Right atrium auricular region (tissue), 2 donors: Measurements from ENCODE around the gene ALDH1L1. TPM values are rescaled to one million over a fixed set of nuclear protein-coding genes. Genes with fewer than 3 reads are reported as not detected.

Experiments
- DNase-seq: peaks from one replicate; pipeline ENCODE4 v3.0.0-alpha.2; 2019; ENCODE audit warnings: low spot score
- H3K27ac ChIP-seq, 2 donors: fragments of 200-600 bp; sonication (generic); 1 replicate in 1 of 2; 2 replicates in 1 of 2; pipeline ENCODE4 v1.5.1; 2016 to 2019
- H3K27me3 ChIP-seq, 2 donors: fragments of 200-600 bp; sonication (generic); one replicate each; pipeline versions ENCODE4 v1.5.1 to v1.6.0; 2017 to 2019
- H3K36me3 ChIP-seq: fragments of 200-600 bp; sonication (generic); one replicate; pipeline ENCODE4 v1.5.1; 2016
- H3K4me1 ChIP-seq, 2 donors: fragments of 200-600 bp; sonication (generic); one replicate each; pipeline versions ENCODE4 v1.5.1 to v1.6.0; 2017 to 2019
- H3K4me3 ChIP-seq, 2 donors: fragments of 200-600 bp; sonication (generic); 1 replicate in 1 of 2; 2 replicates in 1 of 2; pipeline ENCODE4 v1.5.1; 2017 to 2019; ENCODE audit warnings: mild to moderate bottlenecking in 1 of 2, moderate library complexity in 1 of 2
- H3K9me3 ChIP-seq, 2 donors: fragments of 200-600 bp; sonication (generic); one replicate each; pipeline ENCODE4 v1.5.1; 2019
- CTCF ChIP-seq, 2 donors: fragments of 200-600 bp; sonication (generic); IDR thresholded peaks; one replicate each; pipeline ENCODE4 v1.5.1; 2019; ENCODE audit warnings: antibody characterized with exemption in 2 of 2
- total RNA-seq, 2 donors: library from RNA; depleted of rRNA; stranded (reverse); fragments of >200 nt; gene quantifications; one replicate each; pipeline ENCODE4 v1.1.0, GENCODE V29; 2016

Gene ALDH1L1
- total RNA-seq, 2 donors from 2014 or later: 13.7 to 24.0 TPM

- no peak for TF ChIP-seq CTCF (IDR thresholded peaks at IDR 0.05)
- no peaks in the 10 kb centered on the region for H3K36me3 ChIP-seq
- no peak overlapping the region for H3K4me3 ChIP-seq
- H3K27me3 ChIP-seq: no peaks in the 10 kb centered on the region
- no peak overlapping the region for H3K27ac ChIP-seq
- no peak for DNase-seq
- H3K9me3 ChIP-seq: no peaks in the 10 kb centered on the region
- H3K4me1 ChIP-seq: no peaks in the 10 kb centered on the region
Observed at GRCh38 chr3:126147932-126148683, 32.3 kb downstream of the ALDH1L1 start.

GRCh38 chr3:126147147-126147931 lies 33.0 kb downstream of the ALDH1L1 start:
- Histone ChIP-seq H3K9me3 (no peaks in the 10 kb centered on the region), H3K4me1 (no peaks in the 10 kb centered on the region), H3K27ac (no peak overlapping the region), H3K36me3 (no peaks in the 10 kb centered on the region), H3K4me3 (no peak overlapping the region), H3K27me3 (no peaks in the 10 kb centered on the region)
- no peak for DNase-seq
- no peak for TF ChIP-seq CTCF (IDR thresholded peaks at IDR 0.05)

- TF ChIP-seq CTCF (IDR thresholded peaks at IDR 0.05): no peak
- no peaks in the 10 kb centered on the region for H3K9me3 ChIP-seq
- H3K4me3 ChIP-seq: no peak overlapping the region
- no peak overlapping the region for H3K27ac ChIP-seq
- H3K4me1 ChIP-seq: no peaks in the 10 kb centered on the region
- no peaks in the 10 kb centered on the region for H3K27me3 ChIP-seq
- no peaks in the 10 kb centered on the region for H3K36me3 ChIP-seq
- DNase-seq: peak; percentile 55
Observed at GRCh38 chr3:126146525-126147146, 33.8 kb downstream of the ALDH1L1 start.

- Histone ChIP-seq H3K4me1 (no peaks in the 10 kb centered on the region), H3K9me3 (no peaks in the 10 kb centered on the region), H3K36me3 (no peaks in the 10 kb centered on the region), H3K27ac (no peak overlapping the region), H3K4me3 (no peak overlapping the region), H3K27me3 (no peaks in the 10 kb centered on the region)
- DNase-seq: no peak
- TF ChIP-seq CTCF (IDR thresholded peaks at IDR 0.05): no peak
Observed at GRCh38 chr3:126146034-126146433, 34.4 kb downstream of the ALDH1L1 start.

GRCh38 chr3:126142652-126143051 lies 37.7 kb downstream of the ALDH1L1 start:
- Histone ChIP-seq H3K4me3 (no peak overlapping the region), H3K27ac (no peak overlapping the region), H3K27me3 (no peaks in the 10 kb centered on the region), H3K4me1 (no peaks in the 10 kb centered on the region), H3K36me3 (no peaks in the 10 kb centered on the region), H3K9me3 (no peaks in the 10 kb centered on the region)
- TF ChIP-seq CTCF (IDR thresholded peaks at IDR 0.05): no peak
- no peak for DNase-seq
